Measurements from ENCODE around the gene ST3GAL4.

GRCh38 chr11:126360049-126360446 is 4.6 kb downstream of the ST3GAL4 start:
- TF ChIP-seq CTCF (IDR thresholded peaks at IDR 0.05) (no peak), POLR2A (IDR thresholded peaks at IDR 0.05) (no peak)
